HG03103 (cell line): ENCODE measurements around the gene L3MBTL2.
A peak's percentile ranks its signal among the peaks of the same experiment; 100 is the strongest.
"Not testable (repeated sequence)": the region's sequence is repeated elsewhere in the genome, so short reads cannot be mapped to it uniquely, and the experiment has no call there.

Experiments
- ATAC-seq: cut with Tn5 transposase; IDR thresholded peaks from one replicate; pipeline ENCODE4 v1.9.1; 2021; ENCODE audit warnings: low read depth; ENCODE audit not compliant: unreplicated experiment

The L3MBTL2 gene

DNA sequence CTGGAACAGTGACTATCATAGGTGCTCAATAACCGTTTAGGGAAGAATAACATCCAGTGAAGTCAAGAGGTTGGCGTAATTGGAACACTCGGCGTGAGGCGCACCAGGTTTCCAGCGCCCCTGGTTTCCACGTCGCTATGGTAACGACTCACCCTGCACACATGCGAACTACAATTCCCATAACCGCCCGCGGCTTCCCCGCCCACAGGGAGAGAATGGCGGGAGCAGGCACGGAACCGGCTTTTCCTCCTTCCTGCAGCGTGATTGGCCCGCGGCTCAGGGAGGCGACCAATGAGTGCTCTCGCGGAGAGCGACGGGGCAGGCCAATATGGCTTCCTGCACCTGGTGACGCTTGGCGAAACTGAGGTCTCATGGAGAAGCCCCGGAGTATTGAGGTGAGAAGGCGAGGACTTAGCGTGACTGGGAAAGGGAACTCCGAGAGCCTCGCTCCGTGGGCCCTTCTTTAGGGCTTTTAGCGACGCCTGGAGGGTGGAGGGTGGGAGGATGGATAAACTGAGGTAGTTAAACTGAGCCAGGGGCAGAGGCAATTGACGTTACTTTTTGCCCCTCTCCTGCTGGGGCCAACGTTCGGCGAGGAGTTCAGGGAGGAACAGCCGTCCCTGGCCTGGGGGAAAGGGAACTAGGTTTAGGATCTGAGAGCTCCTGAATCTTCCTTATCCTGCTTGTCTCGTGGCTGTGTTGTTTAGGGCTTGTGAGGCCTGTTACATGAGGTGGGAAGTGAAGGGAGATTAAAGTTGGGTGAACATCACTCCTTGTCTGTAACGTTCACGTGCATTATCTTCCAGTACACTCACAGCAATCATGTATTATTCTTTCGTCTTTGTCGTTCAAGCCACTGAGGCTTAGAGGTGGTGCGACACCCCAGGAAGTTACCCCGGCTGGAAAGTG, at the start of gene L3MBTL2:
Gene L3MBTL2 (plus strand): TSS at position 321 of the 909 bp plus-strand sequence. CDS start 51 bp downstream, at position 372.
- peak; percentile 97 for ATAC-seq

DNA sequence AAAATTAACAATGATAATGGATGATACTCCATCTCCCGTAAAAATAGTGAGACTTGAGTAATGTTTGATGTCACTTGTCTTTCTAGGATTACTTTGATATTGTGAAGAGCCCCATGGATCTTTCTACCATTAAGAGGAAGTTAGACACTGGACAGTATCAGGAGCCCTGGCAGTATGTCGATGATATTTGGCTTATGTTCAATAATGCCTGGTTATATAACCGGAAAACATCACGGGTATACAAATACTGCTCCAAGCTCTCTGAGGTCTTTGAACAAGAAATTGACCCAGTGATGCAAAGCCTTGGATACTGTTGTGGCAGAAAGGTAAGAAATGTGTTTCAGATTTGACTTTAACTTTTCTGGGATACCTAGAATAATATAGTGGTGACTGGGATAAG, 48.0 kb upstream of the L3MBTL2 start:
- no peak for ATAC-seq

DNA sequence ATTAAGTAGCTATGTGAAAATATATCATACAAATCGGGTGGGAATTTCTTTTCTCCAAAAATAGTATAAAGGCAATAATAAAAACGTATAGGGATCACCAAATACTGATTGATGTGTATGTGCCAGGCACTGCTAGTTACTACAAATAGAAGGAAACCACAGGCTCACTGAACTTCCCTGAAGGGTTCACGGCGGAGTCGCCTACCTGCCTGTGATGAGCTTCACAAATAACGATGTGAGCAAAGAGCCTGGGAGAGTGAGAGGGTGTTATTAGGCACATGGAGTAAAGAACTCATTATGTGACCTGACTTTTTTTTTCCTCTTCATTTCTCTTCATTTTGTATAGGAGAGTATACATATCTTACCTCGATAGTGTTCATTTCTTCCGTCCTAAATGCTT, 36.0 kb upstream of the L3MBTL2 start:
- ATAC-seq: no peak

DNA sequence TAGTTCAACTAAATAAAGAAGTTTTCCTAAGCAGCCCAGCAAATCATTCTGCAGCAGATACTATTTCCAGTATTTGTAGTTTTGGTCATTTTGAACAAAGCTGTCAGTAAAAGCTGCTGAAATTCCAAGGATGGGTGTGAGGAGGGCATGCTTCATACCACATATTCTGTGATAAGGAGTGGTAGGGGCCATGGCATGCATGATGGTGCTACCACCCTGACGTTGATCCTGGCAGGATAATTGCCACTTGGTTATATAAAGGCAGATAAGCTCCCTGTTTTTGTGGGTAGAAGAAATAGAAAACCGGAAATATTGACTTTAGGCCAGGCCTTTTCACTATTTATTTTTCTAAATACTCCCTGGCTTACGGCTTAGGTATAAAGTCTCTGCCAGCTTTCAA, 33.1 kb upstream of the L3MBTL2 start:
- no peak for ATAC-seq

DNA sequence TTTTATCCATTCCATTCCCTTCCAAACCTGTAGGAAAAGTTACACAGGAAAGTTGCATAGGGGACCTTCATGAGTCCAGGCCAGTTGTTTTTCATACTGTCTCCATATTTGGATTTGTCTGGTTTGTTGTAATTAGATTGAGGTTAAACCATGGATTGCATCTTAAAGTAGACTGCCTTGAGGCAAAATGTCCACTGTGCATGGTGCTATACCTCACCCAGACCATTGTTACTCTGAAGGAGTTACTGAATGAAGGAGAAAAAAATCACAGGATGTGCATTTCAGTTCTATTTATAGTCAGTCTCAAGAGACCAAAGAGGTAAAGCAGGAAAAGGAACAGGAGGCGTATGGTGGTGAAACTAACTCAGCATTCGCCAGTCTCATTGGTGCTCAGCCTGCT, 29.6 kb upstream of the L3MBTL2 start:
- ATAC-seq: no peak

DNA sequence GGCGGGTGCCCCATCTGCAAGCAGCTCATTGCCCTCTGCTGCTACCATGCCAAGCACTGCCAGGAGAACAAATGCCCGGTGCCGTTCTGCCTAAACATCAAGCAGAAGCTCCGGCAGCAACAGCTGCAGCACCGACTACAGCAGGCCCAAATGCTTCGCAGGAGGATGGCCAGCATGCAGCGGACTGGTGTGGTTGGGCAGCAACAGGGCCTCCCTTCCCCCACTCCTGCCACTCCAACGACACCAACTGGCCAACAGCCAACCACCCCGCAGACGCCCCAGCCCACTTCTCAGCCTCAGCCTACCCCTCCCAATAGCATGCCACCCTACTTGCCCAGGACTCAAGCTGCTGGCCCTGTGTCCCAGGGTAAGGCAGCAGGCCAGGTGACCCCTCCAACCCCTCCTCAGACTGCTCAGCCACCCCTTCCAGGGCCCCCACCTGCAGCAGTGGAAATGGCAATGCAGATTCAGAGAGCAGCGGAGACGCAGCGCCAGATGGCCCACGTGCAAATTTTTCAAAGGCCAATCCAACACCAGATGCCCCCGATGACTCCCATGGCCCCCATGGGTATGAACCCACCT, 28.0 kb upstream of the L3MBTL2 start:
- ATAC-seq: no peak

DNA sequence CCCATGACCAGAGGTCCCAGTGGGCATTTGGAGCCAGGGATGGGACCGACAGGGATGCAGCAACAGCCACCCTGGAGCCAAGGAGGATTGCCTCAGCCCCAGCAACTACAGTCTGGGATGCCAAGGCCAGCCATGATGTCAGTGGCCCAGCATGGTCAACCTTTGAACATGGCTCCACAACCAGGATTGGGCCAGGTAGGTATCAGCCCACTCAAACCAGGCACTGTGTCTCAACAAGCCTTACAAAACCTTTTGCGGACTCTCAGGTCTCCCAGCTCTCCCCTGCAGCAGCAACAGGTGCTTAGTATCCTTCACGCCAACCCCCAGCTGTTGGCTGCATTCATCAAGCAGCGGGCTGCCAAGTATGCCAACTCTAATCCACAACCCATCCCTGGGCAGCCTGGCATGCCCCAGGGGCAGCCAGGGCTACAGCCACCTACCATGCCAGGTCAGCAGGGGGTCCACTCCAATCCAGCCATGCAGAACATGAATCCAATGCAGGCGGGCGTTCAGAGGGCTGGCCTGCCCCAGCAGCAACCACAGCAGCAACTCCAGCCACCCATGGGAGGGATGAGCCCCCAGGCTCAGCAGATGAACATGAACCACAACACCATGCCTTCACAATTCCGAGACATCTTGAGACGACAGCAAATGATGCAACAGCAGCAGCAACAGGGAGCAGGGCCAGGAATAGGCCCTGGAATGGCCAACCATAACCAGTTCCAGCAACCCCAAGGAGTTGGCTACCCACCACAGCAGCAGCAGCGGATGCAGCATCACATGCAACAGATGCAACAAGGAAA, 27.3 kb upstream of the L3MBTL2 start:
- ATAC-seq: no peak

DNA sequence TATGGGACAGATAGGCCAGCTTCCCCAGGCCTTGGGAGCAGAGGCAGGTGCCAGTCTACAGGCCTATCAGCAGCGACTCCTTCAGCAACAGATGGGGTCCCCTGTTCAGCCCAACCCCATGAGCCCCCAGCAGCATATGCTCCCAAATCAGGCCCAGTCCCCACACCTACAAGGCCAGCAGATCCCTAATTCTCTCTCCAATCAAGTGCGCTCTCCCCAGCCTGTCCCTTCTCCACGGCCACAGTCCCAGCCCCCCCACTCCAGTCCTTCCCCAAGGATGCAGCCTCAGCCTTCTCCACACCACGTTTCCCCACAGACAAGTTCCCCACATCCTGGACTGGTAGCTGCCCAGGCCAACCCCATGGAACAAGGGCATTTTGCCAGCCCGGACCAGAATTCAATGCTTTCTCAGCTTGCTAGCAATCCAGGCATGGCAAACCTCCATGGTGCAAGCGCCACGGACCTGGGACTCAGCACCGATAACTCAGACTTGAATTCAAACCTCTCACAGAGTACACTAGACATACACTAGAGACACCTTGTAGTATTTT, 26.6 kb upstream of the L3MBTL2 start:
- ATAC-seq: no peak

DNA sequence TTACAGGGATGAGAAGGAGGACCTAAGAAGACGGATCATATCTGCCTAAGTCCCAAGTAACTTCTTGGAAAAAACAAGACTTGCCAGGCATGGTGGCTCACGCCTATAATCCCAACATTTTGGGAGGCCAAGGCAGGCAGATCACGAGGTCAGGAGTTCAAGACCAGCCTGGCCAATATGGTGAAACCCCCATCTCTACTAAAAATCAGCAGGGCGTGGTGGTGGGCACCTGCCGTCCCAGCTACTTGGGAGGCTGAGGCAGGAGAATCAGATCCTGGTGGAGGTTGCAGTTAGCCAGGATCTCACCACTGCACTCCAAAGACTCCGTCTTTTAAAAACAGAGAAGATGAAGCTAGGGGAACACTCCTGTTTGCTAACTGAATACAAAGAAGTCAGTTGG, 24.8 kb upstream of the L3MBTL2 start:
- not testable (repeated sequence) for ATAC-seq

DNA sequence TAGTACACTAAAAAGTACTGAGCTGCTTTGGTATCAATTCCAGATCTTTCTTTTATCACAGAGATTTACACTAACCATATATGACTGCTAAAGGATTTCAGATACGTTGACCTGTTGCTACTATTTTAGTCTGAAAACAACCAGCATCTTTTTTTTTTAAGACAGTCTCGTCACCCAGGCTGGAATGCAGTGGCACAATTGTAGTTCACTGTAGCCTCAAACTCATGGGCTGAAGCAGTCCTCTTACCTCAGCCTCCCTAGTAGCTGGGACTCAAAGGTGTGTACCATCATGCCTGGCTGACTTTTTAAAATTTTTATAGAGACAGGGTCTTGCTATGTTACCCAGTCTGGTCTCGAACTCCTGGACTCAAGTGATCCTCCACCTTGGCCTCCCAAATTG, 24.2 kb upstream of the L3MBTL2 start:
- no peak for ATAC-seq

DNA sequence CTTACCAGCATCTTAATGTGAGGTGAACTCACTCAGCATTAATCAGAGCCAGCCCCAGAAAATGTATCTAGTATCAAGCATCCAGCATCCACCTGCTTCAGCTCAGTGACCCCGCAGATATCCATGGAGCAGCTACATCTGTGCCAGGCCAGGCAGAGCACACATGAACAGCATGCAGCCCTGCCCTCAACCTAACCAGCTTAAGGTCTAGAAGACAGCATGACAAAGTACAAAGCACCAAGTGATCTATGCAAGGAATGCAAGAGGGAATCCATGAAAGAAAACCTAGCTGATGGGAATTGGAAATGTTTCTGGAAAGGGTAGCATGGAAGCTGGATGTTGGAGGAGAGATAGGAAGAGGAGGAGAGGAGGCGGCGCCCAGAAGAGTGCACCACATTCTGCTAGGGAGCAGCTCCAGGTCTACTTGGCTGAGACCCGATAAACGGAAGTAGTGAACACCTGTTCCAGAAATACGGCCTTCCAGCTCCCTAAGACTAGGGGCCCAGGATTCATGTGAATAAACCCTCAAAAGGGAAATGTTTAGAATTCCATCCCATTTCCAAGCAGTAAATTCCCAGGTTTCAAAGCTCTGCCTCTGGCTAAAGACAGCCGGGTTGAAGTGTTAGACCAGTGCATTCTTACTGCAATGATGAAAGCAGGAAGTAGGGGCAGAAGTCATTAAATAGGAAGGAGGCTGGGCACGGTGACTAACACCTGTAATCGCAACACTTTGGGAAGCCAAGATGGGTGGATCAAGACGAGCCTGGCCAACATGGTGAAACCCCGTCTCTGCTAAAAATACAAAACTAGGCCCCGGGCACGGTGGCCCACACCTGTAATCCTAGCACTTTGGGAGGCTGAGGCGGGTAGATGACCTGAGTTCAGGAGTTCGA, 23.5 kb upstream of the L3MBTL2 start:
- no peak for ATAC-seq

DNA sequence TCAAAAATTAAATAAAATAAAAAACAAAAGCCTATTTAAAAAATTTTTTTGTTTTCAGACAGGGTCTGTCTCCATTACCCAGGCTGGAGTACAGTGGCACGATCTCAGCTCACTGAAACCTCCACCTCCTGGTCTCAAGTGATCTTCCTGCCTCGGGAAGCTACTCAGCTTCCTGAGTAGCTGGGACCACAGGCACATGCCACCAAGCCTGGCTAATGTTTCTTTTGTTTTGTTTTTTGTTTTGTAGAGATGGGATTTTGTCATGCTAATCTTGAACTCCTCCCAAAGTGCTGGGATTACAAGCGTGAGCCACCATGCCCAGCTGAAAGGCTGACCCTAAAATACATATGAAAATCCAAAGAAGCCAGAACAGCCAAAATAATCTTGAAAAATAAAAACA, 20.4 kb upstream of the L3MBTL2 start:
- ATAC-seq: no peak

DNA sequence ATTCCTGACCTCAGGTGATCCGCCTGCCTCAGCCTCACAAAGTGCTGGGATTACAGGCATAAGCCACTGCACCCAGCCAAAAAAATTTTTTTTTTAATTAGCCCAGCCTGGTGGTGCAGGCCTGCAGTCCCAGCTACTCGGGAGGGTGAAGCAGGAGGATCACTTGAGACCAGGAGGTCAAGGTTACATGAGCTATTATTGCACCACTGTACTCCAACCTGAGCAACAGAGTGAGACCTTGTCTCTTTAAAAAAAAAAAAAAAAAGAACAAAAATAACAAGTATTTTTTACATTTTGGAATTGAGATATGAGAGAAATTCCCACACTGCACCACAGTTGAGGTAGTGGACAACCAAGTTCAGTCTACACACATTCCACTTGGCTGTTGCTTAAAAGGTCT, 13.6 kb upstream of the L3MBTL2 start:
- no peak for ATAC-seq

DNA sequence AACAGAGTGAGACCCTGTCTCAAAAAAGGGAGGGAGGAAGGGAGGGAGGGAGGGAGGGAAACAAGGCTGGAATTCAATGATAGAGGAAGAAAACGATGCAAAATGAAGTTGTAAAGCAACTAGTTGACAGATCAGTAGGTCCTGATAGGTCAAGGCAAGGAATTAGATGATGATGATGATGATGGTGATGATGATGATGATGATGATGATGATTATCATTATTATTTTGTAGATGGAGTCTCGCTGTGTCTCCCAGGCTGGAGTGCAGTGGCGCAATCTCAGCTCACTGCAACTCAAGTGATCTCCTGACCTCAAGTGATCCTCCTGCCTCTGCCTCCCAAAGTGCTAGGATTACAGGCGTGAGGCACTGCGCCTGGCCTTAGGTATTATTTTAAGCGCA, 11.3 kb upstream of the L3MBTL2 start:
- ATAC-seq: no peak

DNA sequence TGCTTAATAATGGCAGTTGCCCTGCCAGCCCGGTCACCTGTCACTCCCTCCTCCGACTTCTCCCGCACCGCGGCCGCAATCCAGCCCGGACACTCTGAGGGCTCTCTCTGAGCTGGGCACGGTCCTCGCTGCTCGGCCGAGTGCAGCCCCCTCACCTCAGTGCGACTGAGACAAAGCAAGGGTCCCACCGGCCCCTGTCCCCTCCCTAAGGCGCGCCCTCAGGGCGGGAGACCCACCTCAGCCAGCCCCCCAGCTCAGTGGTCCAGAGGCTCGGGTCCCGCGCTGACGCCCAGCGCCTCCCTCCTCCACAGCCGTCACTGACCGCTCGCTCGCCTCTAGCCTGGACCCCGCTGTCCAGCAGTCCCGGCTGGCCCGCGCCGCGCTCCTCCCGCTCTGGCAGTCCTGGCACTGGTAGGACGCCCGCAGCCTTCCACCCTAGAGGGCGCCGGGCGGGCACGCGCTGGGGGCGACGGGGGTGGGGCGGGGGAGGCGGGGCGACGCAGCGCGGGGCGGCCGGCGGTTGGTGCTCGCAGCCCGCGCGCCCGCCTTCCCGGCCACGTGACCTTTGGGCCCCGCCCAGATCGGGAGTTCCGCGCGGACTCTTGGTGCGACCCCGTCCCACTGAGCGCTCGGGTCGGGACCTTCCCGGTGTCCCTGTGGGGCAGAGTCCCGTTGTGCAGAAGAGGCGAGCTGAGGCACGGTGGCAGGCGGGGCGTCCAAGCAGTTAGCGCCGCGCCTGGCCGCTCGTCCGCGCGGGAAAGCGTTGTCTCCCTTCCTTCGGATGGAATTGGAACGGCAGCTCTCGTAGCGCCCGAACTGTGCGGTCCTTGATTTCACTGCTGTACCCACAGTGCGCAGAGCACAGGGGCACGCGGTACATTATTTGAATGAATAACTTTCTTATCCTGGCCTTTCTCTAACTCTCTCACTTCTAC, 7.8 kb upstream of the L3MBTL2 start:
- peak; percentile 63 for ATAC-seq

DNA sequence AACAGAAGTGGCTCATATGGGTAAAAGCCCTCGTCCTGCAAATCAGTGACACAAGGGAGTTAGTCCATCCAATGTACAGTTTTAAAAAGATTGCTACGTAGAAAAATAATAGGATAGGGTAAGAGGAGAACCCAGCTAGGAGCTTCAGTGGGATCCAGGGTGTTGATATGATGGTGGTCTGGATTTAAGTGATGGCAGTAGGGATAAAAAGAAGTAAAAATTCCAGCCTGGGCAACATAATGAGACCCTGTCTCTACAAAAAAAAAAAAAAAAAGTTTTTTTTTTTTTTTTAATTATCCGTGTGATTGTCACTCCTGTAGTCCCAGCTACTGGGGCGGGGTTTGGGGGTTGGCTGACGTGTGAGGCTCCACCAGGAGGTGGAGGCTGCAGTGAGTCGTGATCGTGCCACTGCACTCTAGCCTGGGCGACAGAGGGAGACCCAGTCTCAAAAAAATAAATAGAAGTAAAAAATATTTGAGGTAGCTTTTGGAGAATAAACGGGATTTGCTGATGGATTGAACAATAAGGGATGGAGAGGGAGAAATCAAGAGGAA, 7.0 kb upstream of the L3MBTL2 start:
- ATAC-seq: no peak

DNA sequence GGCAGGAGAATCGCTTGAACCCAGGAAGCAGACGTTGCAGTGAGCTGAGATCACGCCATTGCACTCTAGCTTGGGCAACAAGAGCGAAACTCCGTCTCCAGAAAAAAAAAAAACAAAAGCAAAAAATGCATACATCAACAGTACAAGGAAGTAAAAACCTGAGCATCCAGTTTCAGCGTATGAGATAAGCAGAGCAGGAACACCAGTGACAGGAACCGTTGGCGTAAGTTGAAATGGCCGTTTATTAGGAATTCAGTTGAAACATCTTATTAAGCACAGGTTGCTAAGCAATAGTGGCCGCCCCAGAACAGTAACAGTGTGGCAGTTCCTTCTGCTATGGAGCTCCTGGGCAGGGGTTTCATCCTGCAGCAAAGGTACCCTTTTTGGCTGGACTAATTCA, 4.0 kb upstream of the L3MBTL2 start:
- no peak for ATAC-seq

DNA sequence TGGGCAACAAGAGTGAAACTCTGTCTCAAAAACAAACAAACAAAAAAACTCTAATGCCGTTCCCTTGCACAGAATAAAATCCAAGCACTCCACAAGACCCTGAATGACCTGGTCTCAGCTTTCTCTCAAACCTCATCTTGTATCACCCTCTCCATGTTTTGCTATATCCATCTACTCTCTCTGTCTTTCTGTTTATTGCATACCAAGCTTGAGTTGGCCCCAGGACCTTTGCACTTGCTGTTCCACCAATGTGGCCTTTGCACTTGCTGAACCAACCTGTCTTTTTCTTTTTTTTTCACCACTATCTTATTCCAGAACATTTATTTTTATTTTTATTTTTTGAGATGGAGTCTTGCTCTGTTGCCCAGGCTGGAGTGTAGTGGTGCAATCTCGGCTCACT, 2.0 kb upstream of the L3MBTL2 start:
- no peak for ATAC-seq

DNA sequence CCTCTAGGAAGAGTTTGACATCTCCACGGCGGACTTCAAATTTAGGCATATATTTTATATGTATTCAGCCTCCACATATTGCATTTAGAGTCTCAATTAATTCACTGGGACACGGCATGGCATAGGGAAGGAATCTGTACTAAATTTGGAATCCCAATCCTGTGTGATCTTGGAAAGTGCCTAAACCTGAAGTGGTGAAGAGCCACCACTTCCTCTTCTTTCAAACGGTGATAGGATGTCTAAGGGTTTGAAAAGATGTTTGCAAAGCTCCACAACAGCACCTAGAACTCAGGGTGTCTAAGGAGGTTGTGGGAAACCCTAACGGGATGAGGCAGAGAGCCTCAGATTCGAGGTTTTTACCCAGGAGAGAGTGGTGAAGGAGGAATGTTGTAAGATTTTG, 1.0 kb upstream of the L3MBTL2 start:
- ATAC-seq: no peak
